ENCODE results near the gene LRRC55. TPM values are rescaled to one million over a fixed set of nuclear protein-coding genes. Genes with fewer than 3 reads are reported as not detected.

Gene LRRC55
- total RNA-seq, 1 donor from 2014 or later, result not detected

- no peak for DNase-seq (ENCODE audit: low spot score)
These were observed 20.5 kb downstream of the LRRC55 start for GRCh38 chr11:57202281-57202680.

DNA sequence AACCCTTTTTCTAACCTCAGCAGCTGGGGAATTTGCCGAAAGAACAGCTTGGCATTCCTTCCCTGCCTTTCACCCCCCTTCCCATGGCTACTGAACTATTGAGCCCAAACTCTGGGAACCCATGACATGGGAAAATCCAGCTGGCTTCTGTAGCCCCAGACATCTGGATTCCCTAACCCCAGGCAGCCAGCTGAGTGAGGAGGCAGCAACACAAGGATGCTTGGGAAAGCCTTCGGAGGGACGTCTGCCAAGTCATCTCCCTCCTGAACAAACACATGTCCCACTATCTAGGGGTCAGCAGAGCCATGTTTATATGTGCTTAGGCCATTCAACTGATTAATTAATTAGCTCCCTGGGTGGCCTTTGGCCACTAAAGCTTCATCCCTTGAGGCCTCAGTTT is 21.6 kb downstream of the LRRC55 start:
- DNase-seq (ENCODE audit: low spot score), result no peak

GRCh38 chr11:57203882-57204480 is 22.2 kb downstream of the LRRC55 start:
- DNase-seq (ENCODE audit: low spot score), result no peak

GRCh38 chr11:57205041-57205641 is 23.4 kb downstream of the LRRC55 start:
- no peak for DNase-seq (ENCODE audit: low spot score)

DNA sequence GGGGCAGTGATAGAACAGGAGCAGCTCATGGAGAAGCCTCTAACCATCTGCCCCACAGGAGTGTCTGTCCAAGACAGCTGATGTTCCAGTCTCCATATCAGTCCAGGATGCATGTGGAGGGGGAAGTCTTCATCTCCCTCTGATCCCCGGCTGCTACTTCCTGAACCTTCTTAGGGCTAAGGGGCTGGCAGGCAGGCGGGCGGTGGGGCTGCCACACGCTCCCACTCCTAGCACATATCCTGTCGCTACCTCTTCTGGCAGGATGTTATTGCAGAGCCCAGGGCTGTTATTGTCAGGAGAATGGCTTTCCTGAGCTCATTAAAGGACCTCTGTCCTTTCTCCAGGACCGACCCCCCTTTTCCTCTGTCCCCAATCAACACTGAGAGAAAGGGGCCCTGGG is 25.4 kb downstream of the LRRC55 start:
- no peak for DNase-seq (ENCODE audit: low spot score)

- DNase-seq (ENCODE audit: low spot score), result no peak
These were observed 29.0 kb downstream of the LRRC55 start for GRCh38 chr11:57210781-57211180.

GRCh38 chr11:57213342-57214097 is 31.8 kb downstream of the LRRC55 start:
- DNase-seq (ENCODE audit: low spot score), result no peak

GRCh38 chr11:57214098-57214417 is 32.3 kb downstream of the LRRC55 start:
- no peak for DNase-seq (ENCODE audit: low spot score)

- no peak for DNase-seq (ENCODE audit: low spot score)
These were observed 32.7 kb downstream of the LRRC55 start for GRCh38 chr11:57214494-57214893.

- no peak for DNase-seq (ENCODE audit: low spot score)
These were observed 34.7 kb downstream of the LRRC55 start for GRCh38 chr11:57216463-57216862.

GRCh38 chr11:57217053-57217452 is 35.3 kb downstream of the LRRC55 start:
- DNase-seq (ENCODE audit: low spot score), result no peak

- no peak for DNase-seq (ENCODE audit: low spot score)
These were observed 37.4 kb downstream of the LRRC55 start for GRCh38 chr11:57219021-57219627.

DNA sequence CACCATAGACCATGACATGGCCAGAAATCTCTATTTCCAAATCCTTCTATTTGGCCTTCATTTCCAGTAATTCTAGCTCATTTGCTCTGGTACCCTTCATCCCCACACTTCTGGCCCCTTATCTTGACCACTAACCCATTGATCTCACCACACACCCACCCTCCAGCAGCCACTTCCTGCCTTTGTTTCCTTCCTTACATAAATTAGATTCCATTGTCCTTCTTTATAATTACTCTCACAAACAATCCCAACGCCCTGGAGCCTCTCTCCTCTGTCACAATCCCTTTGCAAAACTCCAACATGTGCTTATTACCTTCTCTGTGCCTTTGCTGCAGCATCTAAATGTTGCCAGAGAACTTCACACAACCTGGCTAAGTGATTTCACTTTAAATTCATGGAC is 40.5 kb downstream of the LRRC55 start:
- no peak for DNase-seq (ENCODE audit: low spot score)

- DNase-seq (ENCODE audit: low spot score), result no peak
These were observed 41.8 kb downstream of the LRRC55 start for GRCh38 chr11:57223601-57224000.

- no peak for DNase-seq (ENCODE audit: low spot score)
These were observed 42.4 kb downstream of the LRRC55 start for GRCh38 chr11:57224128-57224527.

DNA sequence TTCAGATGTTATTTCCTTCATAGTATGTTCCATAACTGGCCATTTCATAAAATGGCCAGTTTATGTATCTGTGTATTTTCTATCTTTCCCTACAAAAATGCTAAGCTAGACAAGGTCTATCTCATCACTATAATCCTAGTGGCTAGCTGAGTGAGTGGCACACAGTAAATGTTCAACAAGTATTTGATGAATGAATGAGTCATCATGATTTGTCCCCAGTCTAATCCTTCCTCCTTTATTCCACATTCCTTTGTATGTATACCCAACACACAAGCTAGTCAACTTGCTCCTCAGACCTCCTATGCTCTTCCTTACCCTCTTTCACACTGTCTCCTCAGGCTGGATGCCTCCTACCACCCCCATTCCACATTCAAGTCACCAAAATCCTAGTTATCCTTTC is 42.8 kb downstream of the LRRC55 start:
- DNase-seq (ENCODE audit: low spot score), result no peak

GRCh38 chr11:57228600-57228999 is 46.8 kb downstream of the LRRC55 start:
- DNase-seq (ENCODE audit: low spot score), result no peak

DNA sequence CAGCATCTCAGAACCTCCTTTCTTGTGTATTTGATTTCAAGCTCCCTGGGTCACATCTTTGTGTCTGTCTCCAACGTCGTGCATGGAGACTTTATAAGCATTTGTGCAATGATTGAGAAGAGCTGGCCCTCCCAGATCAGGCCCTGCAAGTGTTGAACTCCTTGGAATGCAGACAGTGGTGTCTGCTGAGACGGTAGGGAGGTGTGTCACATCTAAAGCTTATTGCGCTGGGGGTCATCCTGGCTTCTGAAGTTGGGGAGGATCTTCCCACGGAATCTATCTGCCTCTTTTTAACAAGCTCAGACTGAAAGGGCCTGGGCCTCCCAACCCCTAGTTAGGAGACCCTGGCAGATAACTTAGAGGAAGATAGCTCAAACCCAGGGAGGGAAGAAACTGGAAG is 48.6 kb downstream of the LRRC55 start:
- no peak for DNase-seq (ENCODE audit: low spot score)

DNA sequence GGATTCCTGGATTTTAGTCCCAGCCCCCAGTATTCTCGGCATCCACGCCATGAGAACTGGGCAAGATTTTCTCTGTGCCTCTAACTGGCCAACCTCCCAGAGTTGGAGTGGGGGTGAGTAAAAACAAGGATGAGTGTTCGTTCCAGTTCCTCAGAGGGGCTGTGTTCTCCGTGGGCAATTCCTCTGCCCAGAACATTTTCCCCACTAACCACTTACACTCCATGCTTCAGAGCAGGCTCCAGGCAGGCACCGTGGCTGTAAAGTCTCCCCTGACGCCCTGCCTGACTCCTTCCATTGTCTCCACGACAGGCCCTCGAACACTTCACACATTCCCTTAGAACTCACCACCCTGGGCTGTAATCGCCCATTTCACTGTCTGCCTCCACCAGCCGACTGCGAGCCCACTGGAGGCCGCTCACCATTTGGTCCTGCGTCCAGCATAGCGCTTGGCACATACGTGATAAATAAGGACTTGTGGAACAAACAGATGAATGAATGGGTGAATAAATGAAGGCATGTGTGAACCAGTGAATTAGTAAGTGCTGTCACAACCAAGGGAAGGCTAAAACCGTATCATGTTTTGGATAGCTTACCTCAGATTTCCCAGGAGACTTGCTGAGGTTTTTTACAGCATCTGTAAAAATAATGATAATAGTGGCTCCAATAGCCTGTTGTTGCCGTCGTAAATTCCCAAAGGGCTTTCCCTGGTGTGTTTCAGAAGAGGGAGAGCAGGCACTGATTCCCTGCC is 49.2 kb downstream of the LRRC55 start:
- DNase-seq (ENCODE audit: low spot score), result no peak

DNA sequence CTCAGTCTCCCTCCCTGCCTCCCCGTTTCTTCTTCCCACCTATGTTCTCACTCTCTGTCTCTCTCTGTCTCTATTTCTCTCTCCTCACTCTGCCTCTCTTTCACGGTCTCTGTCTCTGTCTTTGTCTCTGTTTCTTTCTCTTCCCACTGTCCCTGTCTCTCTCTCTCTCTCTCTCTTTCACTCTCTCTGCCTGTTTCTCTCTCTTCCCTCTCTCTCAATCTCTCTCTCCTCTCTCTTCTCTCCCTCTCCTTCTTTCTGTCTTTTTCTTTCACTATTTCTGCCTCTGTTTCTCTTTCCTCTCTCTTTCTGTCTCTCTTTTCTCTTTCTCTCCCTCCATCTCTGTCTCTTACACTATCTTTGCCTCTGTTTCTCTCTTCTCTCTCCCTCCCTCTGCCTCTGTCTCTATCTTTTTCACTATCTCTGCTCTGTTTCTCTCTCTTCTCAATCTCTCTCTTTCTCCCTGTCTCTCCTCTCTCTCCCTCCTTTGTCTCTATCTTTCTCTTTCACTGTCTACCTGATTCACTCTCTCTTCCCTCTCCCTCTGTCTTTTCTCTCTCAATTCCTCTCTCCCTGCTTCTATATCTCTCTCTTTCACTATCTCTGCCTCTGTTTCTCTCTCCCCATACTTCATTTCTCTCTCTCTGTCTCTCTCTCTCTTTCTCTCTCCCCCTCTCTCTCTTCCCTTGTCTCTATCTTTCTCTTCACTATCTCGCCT is 49.9 kb downstream of the LRRC55 start:
- no peak for DNase-seq (ENCODE audit: low spot score)

DNA sequence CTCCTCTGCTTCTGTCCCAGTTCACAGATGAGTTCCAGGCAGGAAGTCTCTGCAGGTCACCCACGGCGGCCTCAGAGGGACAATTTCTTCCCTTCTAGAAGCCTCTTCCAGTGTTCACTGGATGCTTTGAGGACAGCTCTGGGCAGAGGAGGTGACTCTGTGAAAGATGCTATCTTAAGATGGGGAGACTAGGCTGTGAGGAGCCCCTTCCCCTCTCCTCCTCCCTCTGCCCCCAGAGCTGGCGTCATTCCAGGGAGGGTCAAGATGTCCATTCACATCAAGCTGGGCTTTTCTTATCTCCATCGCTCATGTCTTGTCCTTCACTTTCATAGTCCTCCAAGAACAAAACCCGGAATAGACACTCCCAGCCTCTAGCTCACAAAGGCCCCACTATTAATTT is 51.9 kb downstream of the LRRC55 start:
- DNase-seq (ENCODE audit: low spot score), result no peak
